Colonic mucosa (tissue), 4 donors: Measurements from ENCODE around the gene KIR3DL3. TPM values are rescaled to one million over a fixed set of nuclear protein-coding genes. Genes with fewer than 3 reads are reported as not detected.
"Not testable (repeated sequence)": the region's sequence is repeated elsewhere in the genome, so short reads cannot be mapped to it uniquely, and the experiment has no call there.

Experiments used
- DNase-seq: peaks from one replicate; pipeline ENCODE4 v3.0.0-alpha.2; 2020
- H3K27ac ChIP-seq: fragments of 200-600 bp; one replicate; pipeline ENCODE4 v1.8.0; 2021
- H3K27me3 ChIP-seq: fragments of 200-600 bp; one replicate; pipeline ENCODE4 v1.8.0; 2021
- H3K36me3 ChIP-seq: fragments of 200-600 bp; one replicate; pipeline ENCODE4 v1.8.0; 2021
- H3K4me1 ChIP-seq: fragments of 200-600 bp; one replicate; pipeline ENCODE4 v1.8.0; 2021; ENCODE audit warnings: mild to moderate bottlenecking
- H3K4me3 ChIP-seq: fragments of 200-600 bp; one replicate; pipeline ENCODE4 v1.8.0; 2021
- H3K9ac ChIP-seq, 2 donors: one replicate each; pipeline ENCODE4 v1.7.0; 2013; ENCODE audit warnings: control low read depth in 2 of 2, low read depth in 2 of 2, low read length in 2 of 2
- H3K9me3 ChIP-seq: fragments of 200-600 bp; one replicate; pipeline ENCODE4 v1.8.0; 2021
- intact Hi-C: fragments of 100-400 bp; cut with DNase I; formaldehyde crosslinking; loops from one replicate; pipeline ENCODE4 v1.14.1; 2022
- total RNA-seq, 2 donors: library from RNA; stranded (reverse); fragmentation: NEBNext Ultra II Directional in 1 of 2; extraction: Animal tissue kit (Norgen Biotek cat#: 25700) in 1 of 2; gene quantifications; one replicate each; pipeline ENCODE4 v1.2.1, GENCODE V29; 2021
- TF ChIP-seq, protein P1 (sequence below): fragments of 200-600 bp; IDR thresholded peaks from one replicate; pipeline ENCODE4 v1.8.0; 2022; ENCODE audit warnings: antibody characterized with exemption, mild to moderate bottlenecking
- donor health status: healthy.
- donor health status: DM: no; HTN: no; CAD: no.
- donor health status: DM: no; HTN: no; CAD: no.

Gene KIR3DL3
- total RNA-seq, 2 donors from 2014 or later = not detected

DNA sequence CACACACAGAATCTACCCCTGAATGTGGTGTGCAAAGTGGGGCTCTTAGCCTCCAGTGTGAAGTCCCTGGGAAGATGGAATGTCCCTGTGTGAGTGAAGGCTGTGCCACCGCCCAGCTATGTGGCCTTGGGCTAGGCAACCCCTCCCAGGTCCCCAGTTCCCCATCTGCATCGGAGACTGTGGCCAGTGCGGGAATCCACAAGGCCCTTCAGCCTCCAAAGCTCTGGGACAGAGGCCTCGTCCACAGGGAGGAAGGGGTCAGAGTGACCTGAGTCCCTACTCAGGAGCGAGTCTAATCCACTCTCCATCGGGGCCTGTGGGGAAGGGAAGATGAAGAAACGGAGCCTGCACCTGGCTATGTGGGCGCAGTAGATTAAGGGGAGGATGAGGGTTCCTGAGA is 19.3 kb upstream of the KIR3DL3 start:
- H3K27ac ChIP-seq = no peak overlapping the region
- no peaks in the 10 kb centered on the region for H3K27me3 ChIP-seq
- no peaks in the 10 kb centered on the region for H3K4me1 ChIP-seq
- no peak overlapping the region for H3K9ac ChIP-seq
- H3K36me3 ChIP-seq = no peaks in the 10 kb centered on the region
- no peaks in the 10 kb centered on the region for H3K9me3 ChIP-seq
- no peak for DNase-seq
- TF ChIP-seq, protein P1, sequence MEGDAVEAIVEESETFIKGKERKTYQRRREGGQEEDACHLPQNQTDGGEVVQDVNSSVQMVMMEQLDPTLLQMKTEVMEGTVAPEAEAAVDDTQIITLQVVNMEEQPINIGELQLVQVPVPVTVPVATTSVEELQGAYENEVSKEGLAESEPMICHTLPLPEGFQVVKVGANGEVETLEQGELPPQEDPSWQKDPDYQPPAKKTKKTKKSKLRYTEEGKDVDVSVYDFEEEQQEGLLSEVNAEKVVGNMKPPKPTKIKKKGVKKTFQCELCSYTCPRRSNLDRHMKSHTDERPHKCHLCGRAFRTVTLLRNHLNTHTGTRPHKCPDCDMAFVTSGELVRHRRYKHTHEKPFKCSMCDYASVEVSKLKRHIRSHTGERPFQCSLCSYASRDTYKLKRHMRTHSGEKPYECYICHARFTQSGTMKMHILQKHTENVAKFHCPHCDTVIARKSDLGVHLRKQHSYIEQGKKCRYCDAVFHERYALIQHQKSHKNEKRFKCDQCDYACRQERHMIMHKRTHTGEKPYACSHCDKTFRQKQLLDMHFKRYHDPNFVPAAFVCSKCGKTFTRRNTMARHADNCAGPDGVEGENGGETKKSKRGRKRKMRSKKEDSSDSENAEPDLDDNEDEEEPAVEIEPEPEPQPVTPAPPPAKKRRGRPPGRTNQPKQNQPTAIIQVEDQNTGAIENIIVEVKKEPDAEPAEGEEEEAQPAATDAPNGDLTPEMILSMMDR = no peak
- H3K4me3 ChIP-seq = no peak overlapping the region
- intact Hi-C loops = no loop called here

DNA sequence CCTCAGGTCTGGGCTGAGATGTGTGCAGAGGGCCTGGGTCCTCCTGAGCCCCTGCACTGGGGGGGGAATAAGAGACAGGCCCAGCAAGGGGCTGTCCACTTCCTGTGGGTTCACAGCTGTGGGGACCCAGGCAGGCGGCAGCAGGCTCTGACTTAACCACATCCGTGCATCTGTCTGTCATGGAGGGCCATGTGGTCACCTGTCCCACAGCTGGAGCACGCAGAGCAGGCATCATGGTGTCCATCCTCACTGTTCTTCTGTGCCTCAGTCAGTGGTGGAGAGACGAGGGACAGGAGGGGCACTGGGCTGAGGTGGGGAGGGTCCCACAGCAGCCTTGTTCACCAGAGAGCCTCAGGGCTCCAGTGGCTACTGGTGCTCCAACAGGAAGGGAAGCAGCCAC is 16.3 kb upstream of the KIR3DL3 start:
- DNase-seq = no peak

DNA sequence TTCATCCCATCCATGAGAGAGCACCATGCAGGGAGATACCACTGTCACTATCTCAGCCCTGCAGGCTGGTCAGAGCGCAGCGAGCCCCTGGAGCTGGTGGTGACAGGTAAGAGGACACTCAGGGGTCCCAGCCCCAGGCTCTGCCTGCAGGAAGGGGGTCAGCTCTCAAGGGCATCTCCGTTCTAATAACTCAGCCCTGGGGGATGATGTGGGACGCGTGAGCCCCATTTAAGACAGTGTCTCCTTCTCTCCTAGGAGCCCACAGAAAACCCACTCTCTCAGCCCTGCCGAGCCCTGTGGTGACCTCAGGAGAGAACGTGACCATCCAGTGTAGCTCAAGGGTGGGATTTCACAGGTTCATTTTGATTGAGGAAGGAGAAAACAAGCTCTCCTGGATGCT is 15.5 kb upstream of the KIR3DL3 start:
- no peak for DNase-seq
- Histone ChIP-seq H3K9me3 (no peaks in the 10 kb centered on the region), H3K4me1 (no peaks in the 10 kb centered on the region), H3K27me3 (no peaks in the 10 kb centered on the region), H3K4me3 (no peak overlapping the region), H3K27ac (no peak overlapping the region), H3K9ac (no peak overlapping the region), H3K36me3 (no peaks in the 10 kb centered on the region)
- intact Hi-C loops = no loop called here
- TF ChIP-seq, protein P1 = no peak

More for the DNA sequence above, 16.3 kb upstream of the KIR3DL3 start:
- Histone ChIP-seq H3K9me3 (no peaks in the 10 kb centered on the region), H3K9ac (no peak overlapping the region), H3K36me3 (no peaks in the 10 kb centered on the region), H3K4me3 (no peak overlapping the region), H3K27me3 (no peaks in the 10 kb centered on the region), H3K4me1 (no peaks in the 10 kb centered on the region), H3K27ac (no peak overlapping the region)
- intact Hi-C loops = no loop called here
- TF ChIP-seq, protein P1 = no peak

DNA sequence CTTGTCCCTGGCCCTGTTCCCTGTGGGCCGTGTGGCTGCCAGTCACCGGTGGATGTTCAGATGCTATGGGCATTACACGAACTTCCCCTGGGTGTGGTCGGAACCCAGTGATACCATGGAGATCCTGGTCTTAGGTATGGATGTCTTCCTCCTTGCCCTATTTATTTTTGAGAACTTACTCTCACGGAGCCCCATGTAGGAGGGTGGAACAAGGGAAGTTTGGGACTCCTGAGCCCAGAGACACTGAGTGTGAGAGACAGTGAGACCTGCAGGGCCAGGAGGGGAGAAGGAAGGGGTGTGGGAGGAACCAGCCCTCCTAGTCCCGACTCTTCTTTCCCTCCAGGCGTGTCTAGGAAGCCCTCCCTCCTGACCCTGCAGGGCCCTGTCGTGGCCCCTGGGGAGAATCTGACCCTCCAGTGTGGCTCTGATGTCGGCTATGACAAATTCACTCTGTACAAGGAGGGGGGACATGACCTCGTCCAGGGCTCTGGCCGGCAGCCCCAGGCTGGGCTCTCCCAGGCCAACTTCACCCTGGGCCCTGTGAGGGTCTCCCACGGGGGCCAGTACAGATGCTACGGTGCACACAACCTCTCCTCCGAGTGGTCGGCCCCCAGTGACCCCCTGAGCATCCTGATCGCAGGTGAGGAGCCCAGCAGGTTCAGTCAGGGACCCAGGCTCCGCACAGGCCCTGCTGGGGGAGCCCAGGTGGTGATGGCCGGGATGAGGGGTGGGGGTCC is 14.9 kb upstream of the KIR3DL3 start:
- H3K4me3 ChIP-seq = no peak overlapping the region
- no peaks in the 10 kb centered on the region for H3K36me3 ChIP-seq
- H3K27ac ChIP-seq = no peak overlapping the region
- no peaks in the 10 kb centered on the region for H3K9me3 ChIP-seq
- H3K9ac ChIP-seq = no peak overlapping the region
- DNase-seq = no peak
- intact Hi-C loops = no loop called here
- H3K4me1 ChIP-seq = no peaks in the 10 kb centered on the region
- no peaks in the 10 kb centered on the region for H3K27me3 ChIP-seq
- TF ChIP-seq, protein P1 = no peak

DNA sequence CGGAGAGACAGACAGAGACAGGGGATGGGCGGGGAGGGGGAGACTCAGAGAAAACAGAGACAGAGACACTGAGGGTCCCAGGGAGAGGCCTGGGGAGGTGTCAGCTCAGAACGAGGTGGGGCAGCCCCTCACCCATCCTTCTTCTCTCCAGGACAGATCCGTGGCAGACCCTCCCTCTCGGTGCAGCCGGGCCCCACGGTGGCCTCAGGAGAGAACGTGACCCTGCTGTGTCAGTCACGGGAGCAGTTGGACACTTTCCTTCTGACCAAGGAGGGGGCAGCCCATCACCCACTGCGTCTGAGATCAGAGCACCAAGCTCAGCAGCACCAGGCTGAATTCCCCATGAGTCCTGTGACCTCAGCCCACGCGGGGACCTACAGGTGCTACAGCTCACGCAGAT is 14.3 kb upstream of the KIR3DL3 start:
- H3K9ac ChIP-seq, H3K4me1 ChIP-seq, DNase-seq, intact Hi-C loops, H3K9me3 ChIP-seq, H3K27me3 ChIP-seq, H3K27ac ChIP-seq, H3K36me3 ChIP-seq, H3K4me3 ChIP-seq: not testable (repeated sequence)

DNA sequence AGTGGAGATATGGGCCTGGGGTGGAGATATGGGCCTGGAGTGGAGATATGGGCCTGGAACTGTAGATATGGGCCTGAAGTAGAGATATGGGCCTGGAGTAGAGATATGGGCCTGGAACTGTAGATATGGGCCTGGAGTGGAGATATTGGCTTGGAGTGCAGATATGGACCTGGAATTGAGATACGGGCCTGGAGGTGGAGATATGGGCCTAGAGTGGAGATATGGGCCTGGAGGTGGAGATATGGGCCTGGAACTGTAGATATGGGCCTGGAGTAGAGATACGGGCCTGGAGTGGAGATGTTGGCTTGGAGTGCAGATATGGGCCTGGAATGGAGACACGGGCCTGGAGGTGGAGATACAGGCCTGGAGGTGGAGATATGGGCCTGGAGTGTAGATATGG is 402 bp downstream of the KIR3DL3 start:
- intact Hi-C loops = no loop called here
- no peaks in the 10 kb centered on the region for H3K27me3 ChIP-seq
- no peaks in the 10 kb centered on the region for H3K9me3 ChIP-seq
- TF ChIP-seq, protein P1 = no peak
- no peak overlapping the region for H3K4me3 ChIP-seq
- no peak for DNase-seq
- H3K9ac ChIP-seq = no peak overlapping the region
- H3K27ac ChIP-seq = no peak overlapping the region
- no peaks in the 10 kb centered on the region for H3K36me3 ChIP-seq
- no peaks in the 10 kb centered on the region for H3K4me1 ChIP-seq
